ENCODE results near the gene PTPN9.
"Not testable (repeated sequence)": the region's sequence is repeated elsewhere in the genome, so short reads cannot be mapped to it uniquely, and the experiment has no call there.

PTPN9 gene

DNA sequence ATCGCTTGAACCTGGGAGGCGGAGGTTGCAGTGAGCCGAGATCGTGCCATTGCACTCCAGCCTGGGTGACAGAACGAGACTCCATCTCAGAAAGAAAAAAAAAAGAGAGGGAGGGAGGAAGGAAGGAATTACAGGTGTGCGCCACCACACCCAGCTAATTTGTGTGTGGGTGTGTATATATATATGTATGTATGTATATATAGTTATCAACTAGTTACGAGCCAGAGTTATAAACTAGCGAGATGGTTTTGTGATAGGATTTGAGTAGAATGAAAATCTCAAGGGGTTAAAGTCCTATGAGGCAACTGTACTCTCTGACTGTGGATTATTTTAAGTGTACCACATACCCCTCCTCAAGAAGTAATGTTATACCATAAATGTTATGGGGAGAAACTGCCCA lies 76.8 kb downstream of the PTPN9 start:
- H3K36me3 ChIP-seq (ENCODE audit: insufficient read depth), result no peaks in the 10 kb centered on the region; the same call in 1 of the 2 replicates
- no peaks in the 10 kb centered on the region for H3K27me3 ChIP-seq (ENCODE audit: insufficient read depth, low read depth)
- no peak overlapping the region for H3K9ac ChIP-seq
- no peaks in the 10 kb centered on the region for H3K79me2 ChIP-seq (ENCODE audit: insufficient read depth, low read depth)
- H3K4me3 ChIP-seq (IDR thresholded peaks at IDR 0.05; ENCODE audit: insufficient read depth, low read depth, low read length), result no peak overlapping the region
- no peak overlapping the region for H3K27ac ChIP-seq
- no peaks in the 10 kb centered on the region for H4K20me1 ChIP-seq (ENCODE audit: insufficient read depth)
- H2AFZ ChIP-seq (ENCODE audit: low read depth), result no peak overlapping the region
- TF ChIP-seq CTCF (conservative IDR thresholded peaks at IDR 0.05; ENCODE audit: low read depth, low read length), result no peak
- no peaks in the 10 kb centered on the region for H3K4me1 ChIP-seq (ENCODE audit: low read depth, poor library complexity, severe bottlenecking)
- no peak overlapping the region for H3K4me2 ChIP-seq

DNA sequence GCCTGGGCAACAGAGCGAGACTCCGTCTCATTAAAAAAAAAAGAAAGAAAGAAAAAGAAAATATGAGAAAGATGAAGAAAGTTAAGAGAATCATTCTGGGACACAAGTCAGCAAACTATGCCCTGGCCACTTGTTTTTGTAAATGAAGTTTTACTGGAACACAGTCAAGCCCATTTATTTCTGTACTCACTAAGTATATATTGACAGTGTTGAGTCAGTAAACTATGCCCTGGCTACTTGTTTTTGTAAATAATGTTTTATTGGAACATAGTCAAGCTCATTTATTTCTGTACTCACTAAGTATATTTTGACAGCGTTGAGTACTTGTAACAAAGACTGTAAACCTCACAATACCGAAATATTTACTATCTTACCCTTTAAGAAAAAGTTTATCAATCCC lies 85.4 kb downstream of the PTPN9 start:
- Histone ChIP-seq H3K27me3 (ENCODE audit: insufficient read depth, low read depth) (no peaks in the 10 kb centered on the region), H3K4me2 (no peak overlapping the region), H3K4me3 (IDR thresholded peaks at IDR 0.05; ENCODE audit: insufficient read depth, low read depth, low read length) (no peak overlapping the region), H3K4me1 (ENCODE audit: low read depth, poor library complexity, severe bottlenecking) (peaks cover 8% of the 10 kb centered on the region), H3K36me3 (ENCODE audit: insufficient read depth) (no peaks in the 10 kb centered on the region), H3K79me2 (ENCODE audit: insufficient read depth, low read depth) (no peaks in the 10 kb centered on the region), H4K20me1 (ENCODE audit: insufficient read depth) (no peaks in the 10 kb centered on the region), H3K9ac (no peak overlapping the region), H2AFZ (ENCODE audit: low read depth) (no peak overlapping the region), H3K27ac (no peak overlapping the region)
- no peak for TF ChIP-seq CTCF (conservative IDR thresholded peaks at IDR 0.05; ENCODE audit: low read depth, low read length)

- no peak overlapping the region for H3K4me3 ChIP-seq (IDR thresholded peaks at IDR 0.05; ENCODE audit: insufficient read depth, low read depth, low read length)
- no peak overlapping the region for H3K9ac ChIP-seq
- no peaks in the 10 kb centered on the region for H3K27me3 ChIP-seq (ENCODE audit: insufficient read depth, low read depth)
- H3K79me2 ChIP-seq (ENCODE audit: insufficient read depth, low read depth), result no peaks in the 10 kb centered on the region
- H4K20me1 ChIP-seq (ENCODE audit: insufficient read depth), result no peaks in the 10 kb centered on the region
- no peak overlapping the region for H3K27ac ChIP-seq
- no peak overlapping the region for H2AFZ ChIP-seq (ENCODE audit: low read depth)
- H3K36me3 ChIP-seq (ENCODE audit: insufficient read depth), result no peaks in the 10 kb centered on the region
- no peak for TF ChIP-seq CTCF (conservative IDR thresholded peaks at IDR 0.05; ENCODE audit: low read depth, low read length)
- H3K4me1 ChIP-seq (ENCODE audit: low read depth, poor library complexity, severe bottlenecking), result no peaks in the 10 kb centered on the region
- no peak overlapping the region for H3K4me2 ChIP-seq
Measured at GRCh38 chr15:75483961-75484360, 95.2 kb downstream of the PTPN9 start.

DNA sequence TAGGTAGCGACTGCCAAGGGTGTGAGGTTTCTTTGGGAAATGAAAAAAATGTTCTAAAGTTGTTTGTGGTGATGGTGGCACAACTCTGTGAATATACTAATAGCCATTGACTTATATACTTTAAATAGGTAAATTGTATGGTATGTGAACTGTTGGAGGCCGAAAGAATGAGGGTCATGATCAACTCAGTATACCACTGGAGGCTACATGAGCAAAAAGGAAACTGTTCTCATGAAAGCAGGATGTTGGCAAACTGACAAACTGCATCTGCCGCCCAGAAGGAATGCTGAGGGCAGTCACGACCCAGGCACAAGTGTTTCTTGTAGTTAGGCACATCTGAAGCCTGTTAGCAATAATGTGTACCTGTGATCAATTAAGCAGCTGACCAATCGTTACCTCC lies 95.6 kb downstream of the PTPN9 start:
- H3K4me3 ChIP-seq (IDR thresholded peaks at IDR 0.05; ENCODE audit: insufficient read depth, low read depth, low read length); H3K4me1 ChIP-seq (ENCODE audit: low read depth, poor library complexity, severe bottlenecking); H4K20me1 ChIP-seq (ENCODE audit: insufficient read depth); H2AFZ ChIP-seq (ENCODE audit: low read depth); H3K27me3 ChIP-seq (ENCODE audit: insufficient read depth, low read depth); H3K79me2 ChIP-seq (ENCODE audit: insufficient read depth, low read depth); H3K36me3 ChIP-seq (ENCODE audit: insufficient read depth); H3K4me2 ChIP-seq; H3K9ac ChIP-seq; H3K27ac ChIP-seq: not testable (repeated sequence)

- H3K4me2 ChIP-seq, result no peak overlapping the region
- H3K4me1 ChIP-seq (ENCODE audit: low read depth, poor library complexity, severe bottlenecking), result no peaks in the 10 kb centered on the region
- H3K4me3 ChIP-seq (IDR thresholded peaks at IDR 0.05; ENCODE audit: insufficient read depth, low read depth, low read length), result no peak overlapping the region
- no peak overlapping the region for H2AFZ ChIP-seq (ENCODE audit: low read depth)
- no peaks in the 10 kb centered on the region for H3K36me3 ChIP-seq (ENCODE audit: insufficient read depth)
- H3K27me3 ChIP-seq (ENCODE audit: insufficient read depth, low read depth), result no peaks in the 10 kb centered on the region
- no peaks in the 10 kb centered on the region for H4K20me1 ChIP-seq (ENCODE audit: insufficient read depth)
- no peak overlapping the region for H3K9ac ChIP-seq
- H3K79me2 ChIP-seq (ENCODE audit: insufficient read depth, low read depth), result no peaks in the 10 kb centered on the region
- H3K27ac ChIP-seq, result no peak overlapping the region
- TF ChIP-seq CTCF (conservative IDR thresholded peaks at IDR 0.05; ENCODE audit: low read depth, low read length), result no peak
Measured at GRCh38 chr15:75483106-75483505, 96.0 kb downstream of the PTPN9 start.

DNA sequence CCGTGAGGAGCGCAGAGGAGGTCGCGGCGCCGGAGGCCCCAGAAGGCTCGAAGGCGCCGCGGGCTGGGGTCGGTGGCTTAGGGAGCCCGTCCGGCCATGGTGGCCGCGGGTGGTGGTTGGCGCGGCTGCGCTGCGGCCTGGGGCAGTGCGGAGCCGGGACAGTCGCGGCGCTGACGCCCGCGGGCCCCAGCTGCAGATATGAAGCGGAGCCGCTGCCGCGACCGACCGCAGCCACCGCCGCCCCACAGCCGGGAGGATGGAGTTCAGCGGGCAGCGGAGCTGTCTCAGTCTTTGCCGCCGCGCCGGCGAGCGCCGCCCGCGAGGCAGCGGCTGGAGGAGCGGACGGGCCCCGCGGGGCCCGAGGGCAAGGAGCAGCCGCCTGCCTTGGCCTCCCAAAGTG lies 98.7 kb downstream of the PTPN9 start:
- H3K4me1 ChIP-seq (ENCODE audit: low read depth, poor library complexity, severe bottlenecking); H3K36me3 ChIP-seq (ENCODE audit: insufficient read depth); H2AFZ ChIP-seq (ENCODE audit: low read depth); H3K4me2 ChIP-seq; H3K79me2 ChIP-seq (ENCODE audit: insufficient read depth, low read depth); H4K20me1 ChIP-seq (ENCODE audit: insufficient read depth); H3K27ac ChIP-seq; H3K9ac ChIP-seq; H3K4me3 ChIP-seq (IDR thresholded peaks at IDR 0.05; ENCODE audit: insufficient read depth, low read depth, low read length); H3K27me3 ChIP-seq (ENCODE audit: insufficient read depth, low read depth): not testable (repeated sequence)
